HepG2 (cell line): ENCODE measurements around the gene PTPRD.

ENCODE experiments used
- MYC ChIP-seq: sonication (generic); formaldehyde crosslinking; IDR thresholded peaks from 2 replicates; pipeline ENCODE4 v1.9.0; 2021; ENCODE audit warnings: missing genetic modification reagents, borderline replicate concordance
- POLR2A ChIP-seq, 2 experiments: IDR thresholded peaks; 2 replicates each; pipeline ENCODE4 v1.6.1; 2011; ENCODE audit warnings: low read depth in 2 of 2, low read length in 2 of 2, mild to moderate bottlenecking in 1 of 2, moderate library complexity in 1 of 2; ENCODE audit not compliant: insufficient read depth in 1 of 2
- POLR2AphosphoS5 ChIP-seq: IDR thresholded peaks from 2 replicates; pipeline ENCODE4 v1.6.1; 2012; ENCODE audit warnings: low read depth, low read length
- RXRA ChIP-seq: sonication (generic); formaldehyde crosslinking; IDR thresholded peaks from 2 replicates; pipeline ENCODE4 v1.5.1; 2020; ENCODE audit warnings: missing genetic modification reagents
- TF ChIP-seq, protein P1 (sequence below): sonication (generic); formaldehyde crosslinking; IDR thresholded peaks from 2 replicates; pipeline ENCODE4 v1.4.0; 2020; ENCODE audit warnings: mild to moderate bottlenecking, missing genetic modification reagents
- TF ChIP-seq, protein P2 (sequence below): sonication (generic); formaldehyde crosslinking; IDR thresholded peaks from 2 replicates; pipeline ENCODE4 v1.8.1; 2023; ENCODE audit warnings: mild to moderate bottlenecking, missing genetic modification reagents
- TF ChIP-seq, protein P3 (sequence below): sonication (generic); formaldehyde crosslinking; IDR thresholded peaks from 2 replicates; pipeline ENCODE4 v1.8.1; 2023; ENCODE audit warnings: mild to moderate bottlenecking, missing genetic modification reagents, borderline replicate concordance
- TF ChIP-seq, protein P4 (sequence below): sonication (generic); formaldehyde crosslinking; IDR thresholded peaks from 2 replicates; pipeline ENCODE4 v1.4.0; 2020; ENCODE audit warnings: missing genetic modification reagents

DNA sequence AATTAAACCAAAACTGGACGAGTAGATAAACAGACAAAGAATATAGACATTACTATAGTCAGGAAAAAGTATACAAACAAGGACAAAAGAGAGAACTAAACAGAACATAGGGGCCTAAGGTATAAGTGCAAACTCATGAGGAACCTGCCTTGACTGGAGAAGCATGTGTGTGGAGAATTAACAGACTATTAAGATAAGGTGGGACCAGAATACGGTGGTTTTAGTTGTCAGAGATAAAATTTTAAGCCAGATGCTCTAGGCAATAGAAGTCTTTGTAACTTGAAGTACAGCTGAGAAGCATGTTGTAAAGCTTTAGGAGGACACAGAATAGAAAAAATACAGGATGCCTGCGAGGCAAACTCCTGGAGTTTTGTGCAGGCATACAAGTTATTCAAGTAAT lies 707.1 kb downstream of the PTPRD start:
- TF ChIP-seq, protein P1, sequence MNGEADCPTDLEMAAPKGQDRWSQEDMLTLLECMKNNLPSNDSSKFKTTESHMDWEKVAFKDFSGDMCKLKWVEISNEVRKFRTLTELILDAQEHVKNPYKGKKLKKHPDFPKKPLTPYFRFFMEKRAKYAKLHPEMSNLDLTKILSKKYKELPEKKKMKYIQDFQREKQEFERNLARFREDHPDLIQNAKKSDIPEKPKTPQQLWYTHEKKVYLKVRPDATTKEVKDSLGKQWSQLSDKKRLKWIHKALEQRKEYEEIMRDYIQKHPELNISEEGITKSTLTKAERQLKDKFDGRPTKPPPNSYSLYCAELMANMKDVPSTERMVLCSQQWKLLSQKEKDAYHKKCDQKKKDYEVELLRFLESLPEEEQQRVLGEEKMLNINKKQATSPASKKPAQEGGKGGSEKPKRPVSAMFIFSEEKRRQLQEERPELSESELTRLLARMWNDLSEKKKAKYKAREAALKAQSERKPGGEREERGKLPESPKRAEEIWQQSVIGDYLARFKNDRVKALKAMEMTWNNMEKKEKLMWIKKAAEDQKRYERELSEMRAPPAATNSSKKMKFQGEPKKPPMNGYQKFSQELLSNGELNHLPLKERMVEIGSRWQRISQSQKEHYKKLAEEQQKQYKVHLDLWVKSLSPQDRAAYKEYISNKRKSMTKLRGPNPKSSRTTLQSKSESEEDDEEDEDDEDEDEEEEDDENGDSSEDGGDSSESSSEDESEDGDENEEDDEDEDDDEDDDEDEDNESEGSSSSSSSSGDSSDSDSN (CRISPR knock-in tag) = no peak
- TF ChIP-seq RXRA (no peak), MYC (no peak), POLR2AphosphoS5 (no peak), POLR2A (IDR thresholded peaks at IDR 0.05; ENCODE audit: insufficient read depth in 1 of 2, low read depth in 2 of 2, low read length in 2 of 2) (no peak)
- TF ChIP-seq, protein P2, sequence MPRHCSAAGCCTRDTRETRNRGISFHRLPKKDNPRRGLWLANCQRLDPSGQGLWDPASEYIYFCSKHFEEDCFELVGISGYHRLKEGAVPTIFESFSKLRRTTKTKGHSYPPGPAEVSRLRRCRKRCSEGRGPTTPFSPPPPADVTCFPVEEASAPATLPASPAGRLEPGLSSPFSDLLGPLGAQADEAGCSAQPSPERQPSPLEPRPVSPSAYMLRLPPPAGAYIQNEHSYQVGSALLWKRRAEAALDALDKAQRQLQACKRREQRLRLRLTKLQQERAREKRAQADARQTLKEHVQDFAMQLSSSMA (CRISPR knock-in tag) = no peak
- TF ChIP-seq, protein P3, sequence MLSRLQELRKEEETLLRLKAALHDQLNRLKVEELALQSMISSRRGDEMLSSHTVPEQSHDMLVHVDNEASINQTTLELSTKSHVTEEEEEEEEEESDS (CRISPR knock-in tag) = no peak
- TF ChIP-seq, protein P4, sequence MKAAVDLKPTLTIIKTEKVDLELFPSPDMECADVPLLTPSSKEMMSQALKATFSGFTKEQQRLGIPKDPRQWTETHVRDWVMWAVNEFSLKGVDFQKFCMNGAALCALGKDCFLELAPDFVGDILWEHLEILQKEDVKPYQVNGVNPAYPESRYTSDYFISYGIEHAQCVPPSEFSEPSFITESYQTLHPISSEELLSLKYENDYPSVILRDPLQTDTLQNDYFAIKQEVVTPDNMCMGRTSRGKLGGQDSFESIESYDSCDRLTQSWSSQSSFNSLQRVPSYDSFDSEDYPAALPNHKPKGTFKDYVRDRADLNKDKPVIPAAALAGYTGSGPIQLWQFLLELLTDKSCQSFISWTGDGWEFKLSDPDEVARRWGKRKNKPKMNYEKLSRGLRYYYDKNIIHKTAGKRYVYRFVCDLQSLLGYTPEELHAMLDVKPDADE (CRISPR knock-in tag) = no peak
